GM19099 (cell line): ENCODE results near the gene ENOX1.

Experiments
- POLR2A ChIP-seq: IDR thresholded peaks from 3 replicates; pipeline ENCODE4 v1.6.1; 2011; ENCODE audit warnings: low read depth; ENCODE audit not compliant: insufficient read length; ENCODE audit errors: extremely low read depth

ENOX1 gene

GRCh38 chr13:43492311-43492710 lies 294.5 kb downstream of the ENOX1 start:
- TF ChIP-seq POLR2A, result no peak

GRCh38 chr13:43489233-43489632 lies 297.5 kb downstream of the ENOX1 start:
- TF ChIP-seq POLR2A, result no peak

- no peak for TF ChIP-seq POLR2A
Observed at GRCh38 chr13:43487885-43488284, 298.9 kb downstream of the ENOX1 start.

- no peak for TF ChIP-seq POLR2A
Observed at GRCh38 chr13:43487461-43487860, 299.3 kb downstream of the ENOX1 start.

- TF ChIP-seq POLR2A, result no peak
Observed at GRCh38 chr13:43484432-43485225, 302.1 kb downstream of the ENOX1 start.

- TF ChIP-seq POLR2A, result no peak
Observed at GRCh38 chr13:43483930-43484329, 302.8 kb downstream of the ENOX1 start.

- no peak for TF ChIP-seq POLR2A
Observed at GRCh38 chr13:43482641-43483040, 304.1 kb downstream of the ENOX1 start.

- TF ChIP-seq POLR2A, result no peak
Observed at GRCh38 chr13:43482026-43482425, 304.7 kb downstream of the ENOX1 start.

- no peak for TF ChIP-seq POLR2A
Observed at GRCh38 chr13:43478902-43479301, 307.9 kb downstream of the ENOX1 start.

- TF ChIP-seq POLR2A, result no peak
Observed at GRCh38 chr13:43478211-43478610, 308.6 kb downstream of the ENOX1 start.

- TF ChIP-seq POLR2A, result no peak
Observed at GRCh38 chr13:43475140-43475539, 311.6 kb downstream of the ENOX1 start.

- no peak for TF ChIP-seq POLR2A
Observed at GRCh38 chr13:43473437-43473836, 313.3 kb downstream of the ENOX1 start.

GRCh38 chr13:43472980-43473379 lies 313.8 kb downstream of the ENOX1 start:
- no peak for TF ChIP-seq POLR2A

- TF ChIP-seq POLR2A, result no peak
Observed at GRCh38 chr13:43472339-43472738, 314.4 kb downstream of the ENOX1 start.

- TF ChIP-seq POLR2A, result no peak
Observed at GRCh38 chr13:43470610-43471009, 316.2 kb downstream of the ENOX1 start.

- TF ChIP-seq POLR2A, result no peak
Observed at GRCh38 chr13:43469791-43470190, 317.0 kb downstream of the ENOX1 start.

GRCh38 chr13:43464578-43465264 lies 322.1 kb downstream of the ENOX1 start:
- TF ChIP-seq POLR2A, result no peak
